Fibroblast of upper back skin (primary cell): Measurements from ENCODE around the gene EN1.
A peak's percentile ranks its signal among the peaks of the same experiment; 100 is the strongest.

Experiments
- DNase-seq: peaks from one replicate; pipeline ENCODE4 v3.0.0-alpha.2; 2013

Gene EN1

GRCh38 chr2:118846953-118847761 lies at the start of gene EN1:
Gene EN1 (minus strand): TSS chr2:118847648. CDS start chr2:118847167, 481 bp downstream.
- peak; percentile 75 for DNase-seq

- no peak for DNase-seq
These were observed 45.7 kb upstream of the EN1 start for GRCh38 chr2:118893100-118893499.

DNA sequence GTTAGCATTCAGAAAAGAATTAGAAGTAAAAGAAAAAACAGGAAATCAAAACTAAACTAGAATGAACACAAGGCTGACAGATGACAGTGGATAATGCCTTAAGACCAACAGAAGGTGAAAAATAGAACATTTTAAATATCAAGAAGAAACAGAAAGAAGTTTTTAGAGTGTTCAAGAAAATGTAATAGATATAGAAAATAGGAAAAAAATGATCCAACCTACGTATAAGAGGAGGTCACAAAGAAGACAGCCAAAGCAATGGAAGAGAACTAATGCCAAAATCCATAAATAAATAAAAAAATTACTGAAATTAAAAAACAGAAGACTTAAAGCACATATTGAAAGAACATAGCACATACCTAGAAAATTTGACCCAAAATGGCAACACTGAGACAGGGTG lies 42.5 kb upstream of the EN1 start:
- DNase-seq: no peak

- no peak for DNase-seq
These were observed 36.3 kb upstream of the EN1 start for GRCh38 chr2:118883792-118884191.

DNA sequence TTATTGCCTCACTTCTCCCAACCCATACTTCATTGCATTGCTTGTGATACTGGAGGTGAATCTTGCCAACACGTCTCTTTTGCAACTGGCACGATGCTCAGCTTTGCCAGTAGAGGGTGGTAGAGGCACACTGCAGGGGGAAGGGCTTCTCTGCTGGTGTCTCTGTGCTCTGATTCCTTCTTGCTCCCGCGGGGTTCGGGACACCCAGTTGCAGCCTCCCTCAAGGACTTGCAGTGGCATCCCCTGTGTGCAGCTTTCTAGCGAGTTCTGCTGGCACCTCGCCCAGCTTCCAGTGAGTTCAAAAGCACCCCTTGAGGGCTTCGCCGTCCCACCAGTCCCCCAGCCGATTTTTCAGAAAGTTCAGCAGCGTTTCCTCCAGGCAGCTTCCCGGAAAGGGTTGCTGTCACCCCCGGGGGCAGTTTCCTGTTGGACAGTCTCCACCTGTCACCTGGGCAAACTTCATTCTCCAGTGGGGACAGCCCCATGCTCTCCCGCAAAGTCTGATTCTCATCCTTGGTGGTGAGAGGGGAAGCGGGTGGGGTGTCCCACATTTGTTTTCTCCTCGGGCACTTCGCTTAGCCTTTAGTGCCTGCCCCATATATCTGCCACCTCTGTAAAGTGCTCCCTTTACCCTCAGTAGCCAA lies 35.4 kb upstream of the EN1 start:
- DNase-seq: peak; percentile 52

- DNase-seq: peak; percentile 21
These were observed 34.2 kb upstream of the EN1 start for GRCh38 chr2:118881490-118882129.

- DNase-seq: no peak
These were observed 33.1 kb upstream of the EN1 start for GRCh38 chr2:118880501-118880900.

DNA sequence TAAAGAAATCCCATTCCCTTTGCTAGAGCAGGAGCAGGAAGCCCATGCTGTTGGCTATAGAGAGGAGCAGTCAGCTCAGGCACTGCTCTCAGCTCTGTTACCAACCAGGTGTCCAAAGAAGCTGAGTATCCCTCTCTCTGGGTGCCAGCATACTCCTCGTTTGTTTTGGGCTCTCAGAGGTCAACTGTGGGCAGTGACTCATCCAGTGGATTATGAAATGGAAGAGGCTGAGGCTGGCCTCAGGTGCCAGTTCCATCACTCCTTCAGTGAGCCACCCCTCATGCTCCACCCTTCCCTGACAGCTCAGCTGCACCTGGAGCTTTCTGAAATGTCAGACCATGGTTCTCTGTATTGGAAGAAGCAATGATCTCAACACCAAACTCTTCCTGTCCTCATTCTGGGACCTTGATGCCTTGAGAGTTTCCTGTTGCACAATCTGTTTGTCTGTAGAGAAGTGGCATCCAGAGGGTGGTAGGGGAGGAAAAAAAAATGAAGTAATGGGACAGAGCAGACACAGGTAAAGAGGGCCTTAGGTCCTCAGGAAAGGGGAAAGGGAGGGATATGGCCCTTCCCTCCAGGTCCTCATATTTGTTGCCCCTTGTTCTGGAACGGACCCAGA lies 31.2 kb upstream of the EN1 start:
- DNase-seq: no peak

DNA sequence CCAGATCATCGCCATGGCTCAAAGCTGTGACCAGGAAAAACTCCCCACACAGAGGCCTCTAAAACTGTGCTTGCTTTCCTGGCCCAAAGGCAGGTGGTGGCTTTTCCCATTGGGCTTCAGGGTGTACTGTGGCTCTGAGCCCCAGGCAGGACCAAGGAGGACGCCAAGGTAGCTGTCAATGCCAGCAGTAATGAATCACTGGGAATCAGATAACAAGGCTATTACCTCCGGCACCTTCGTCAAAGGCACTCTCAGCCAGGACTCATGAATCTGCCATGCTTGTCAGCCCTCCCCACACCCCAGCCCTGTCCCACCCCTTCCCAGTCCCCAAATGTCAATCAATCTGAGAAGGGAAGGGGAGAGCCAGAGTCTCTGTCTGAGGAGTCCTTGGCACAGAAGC lies 27.9 kb upstream of the EN1 start:
- no peak for DNase-seq

DNA sequence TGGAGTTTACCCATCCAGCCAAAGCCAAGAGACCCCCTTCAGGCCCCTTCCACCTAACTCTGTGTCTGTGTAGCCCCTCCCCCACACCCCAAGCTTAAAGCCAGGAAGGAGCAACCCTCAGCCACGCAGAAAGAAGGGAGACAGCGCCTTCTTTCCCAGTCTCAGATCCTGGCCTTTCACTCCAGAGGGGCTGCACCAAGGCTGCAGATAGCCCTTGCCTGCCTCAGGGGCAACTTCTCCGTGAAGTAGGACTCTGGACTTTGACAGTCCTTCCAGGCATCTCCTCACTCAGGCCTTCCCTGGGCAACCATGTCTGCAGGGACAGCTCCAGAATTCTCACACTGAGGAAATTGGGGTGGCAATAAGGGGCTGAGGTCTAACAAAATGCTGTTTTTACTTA lies 26.9 kb upstream of the EN1 start:
- no peak for DNase-seq

GRCh38 chr2:118865106-118865505 lies 17.7 kb upstream of the EN1 start:
- peak; percentile 72 for DNase-seq

- DNase-seq: no peak
These were observed 16.8 kb upstream of the EN1 start for GRCh38 chr2:118864207-118864606.

GRCh38 chr2:118861731-118862130 lies 14.3 kb upstream of the EN1 start:
- DNase-seq: peak; percentile 86

- DNase-seq: no peak
These were observed 13.8 kb upstream of the EN1 start for GRCh38 chr2:118861242-118861641.

GRCh38 chr2:118860506-118860905 lies 13.1 kb upstream of the EN1 start:
- no peak for DNase-seq

GRCh38 chr2:118859157-118859770 lies 11.8 kb upstream of the EN1 start:
- DNase-seq: no peak

DNA sequence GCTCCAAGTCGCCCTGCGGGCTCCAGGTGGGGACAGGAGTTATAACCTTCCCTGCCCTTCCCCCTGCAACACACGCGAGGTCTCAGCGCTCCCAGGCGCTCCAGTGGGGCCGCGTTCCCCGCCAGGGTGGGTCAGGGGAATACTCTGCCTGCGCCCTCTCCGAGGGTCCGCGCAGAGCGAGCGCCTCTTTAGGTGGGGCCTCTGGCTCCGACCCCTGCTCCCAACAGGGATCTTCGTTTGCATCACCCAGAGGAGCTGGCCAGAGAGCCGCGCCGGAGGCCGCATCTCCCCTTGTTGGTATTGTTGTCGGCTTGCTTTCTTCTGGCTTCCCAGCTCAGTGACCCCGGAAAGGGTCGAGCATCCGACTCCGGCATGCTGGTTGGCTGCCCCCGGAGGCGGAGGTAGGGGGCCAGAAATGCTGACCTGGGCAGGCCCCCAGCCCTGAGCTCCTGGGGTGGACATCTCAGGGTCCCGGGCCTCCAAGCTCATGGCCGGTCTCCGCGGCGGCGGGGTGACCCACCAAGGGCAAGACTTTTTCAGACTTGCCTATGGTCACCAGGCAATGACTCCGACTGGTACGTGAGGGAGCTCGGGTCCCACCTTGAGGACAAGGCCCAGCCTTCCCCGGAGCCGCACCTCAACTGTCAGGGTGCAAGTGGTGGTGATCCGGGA lies 11.2 kb upstream of the EN1 start:
- DNase-seq: no peak

DNA sequence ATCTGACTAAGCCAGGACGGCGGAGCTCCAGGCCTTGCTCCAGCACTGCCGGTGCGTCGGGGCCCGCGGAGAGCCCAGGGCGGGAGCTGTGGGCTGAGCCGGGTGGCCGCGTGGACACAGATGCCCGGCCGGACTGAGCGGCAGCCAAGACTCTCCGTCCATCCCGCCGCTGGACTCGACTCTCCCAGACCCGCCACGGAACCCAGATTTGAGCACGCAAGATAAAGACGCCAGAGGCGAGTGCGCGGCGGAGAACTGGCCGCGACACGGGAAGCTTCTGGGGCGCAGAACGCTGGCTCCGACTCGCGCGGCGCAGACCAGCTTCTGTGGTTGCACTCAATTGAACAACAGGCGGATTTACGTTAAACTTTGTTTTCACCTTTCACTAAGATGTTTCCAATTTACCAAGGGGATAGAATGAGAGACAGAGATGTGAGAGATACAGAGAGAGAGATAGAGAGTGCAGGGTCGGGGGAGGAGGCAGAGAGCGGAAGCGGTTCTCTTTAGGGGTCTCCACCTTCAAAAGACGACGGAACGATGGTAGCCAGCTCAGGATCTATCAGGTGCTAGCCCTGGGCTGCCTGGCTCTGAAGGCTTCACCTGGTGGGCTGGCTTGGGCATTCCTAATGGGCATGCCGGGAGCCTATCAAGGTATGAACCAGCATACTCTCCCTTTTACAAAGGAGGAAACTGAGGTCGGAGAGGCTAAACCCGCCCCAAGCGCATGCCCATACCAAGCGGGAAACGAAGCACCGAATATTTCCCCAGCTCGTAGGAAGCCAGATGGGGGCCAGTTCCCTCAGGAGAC lies 10.4 kb upstream of the EN1 start:
- no peak for DNase-seq

- no peak for DNase-seq
These were observed 9.7 kb upstream of the EN1 start for GRCh38 chr2:118856978-118857676.

DNA sequence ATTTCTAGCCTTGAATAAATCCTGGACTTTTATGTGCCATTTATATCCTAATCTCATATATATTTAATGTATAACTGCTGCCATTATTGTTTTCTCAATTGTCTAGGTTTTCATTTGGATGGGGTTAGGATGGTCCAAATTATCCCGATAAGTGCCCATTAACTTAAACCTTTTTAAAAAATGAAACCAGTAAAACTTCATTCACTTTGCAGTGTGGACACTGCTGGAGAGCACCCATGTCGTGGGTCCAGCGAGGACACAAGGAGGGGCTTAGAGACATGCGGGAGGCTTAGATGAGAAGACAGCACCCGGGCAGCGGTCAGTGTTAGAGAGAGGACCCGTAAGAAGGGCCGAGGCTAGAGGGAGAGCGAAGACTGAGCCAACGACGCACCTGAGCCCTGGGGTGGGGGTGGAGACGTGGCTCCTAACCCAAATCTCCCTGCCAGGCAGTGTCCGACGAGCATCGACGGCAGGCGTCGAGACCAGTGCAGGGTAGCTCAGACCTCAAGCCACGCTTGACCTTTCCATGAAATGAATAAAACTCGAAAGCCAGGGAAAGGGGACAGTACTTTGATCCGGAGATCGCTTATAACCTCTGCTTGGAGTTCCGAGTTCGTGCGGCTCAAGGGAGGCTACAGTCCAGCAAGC lies 9.0 kb upstream of the EN1 start:
- no peak for DNase-seq
